NOMO-1 treated with DMSO at 0.1 percent for 48 hours (cell line): ENCODE measurements around the gene ECHDC1.

Experiments used
- DNase-seq: peaks from one replicate; lab custom pipeline; 2025; ENCODE audit not compliant: unreplicated experiment; lab: John Stamatoyannopoulos, UW

The ECHDC1 gene

DNA sequence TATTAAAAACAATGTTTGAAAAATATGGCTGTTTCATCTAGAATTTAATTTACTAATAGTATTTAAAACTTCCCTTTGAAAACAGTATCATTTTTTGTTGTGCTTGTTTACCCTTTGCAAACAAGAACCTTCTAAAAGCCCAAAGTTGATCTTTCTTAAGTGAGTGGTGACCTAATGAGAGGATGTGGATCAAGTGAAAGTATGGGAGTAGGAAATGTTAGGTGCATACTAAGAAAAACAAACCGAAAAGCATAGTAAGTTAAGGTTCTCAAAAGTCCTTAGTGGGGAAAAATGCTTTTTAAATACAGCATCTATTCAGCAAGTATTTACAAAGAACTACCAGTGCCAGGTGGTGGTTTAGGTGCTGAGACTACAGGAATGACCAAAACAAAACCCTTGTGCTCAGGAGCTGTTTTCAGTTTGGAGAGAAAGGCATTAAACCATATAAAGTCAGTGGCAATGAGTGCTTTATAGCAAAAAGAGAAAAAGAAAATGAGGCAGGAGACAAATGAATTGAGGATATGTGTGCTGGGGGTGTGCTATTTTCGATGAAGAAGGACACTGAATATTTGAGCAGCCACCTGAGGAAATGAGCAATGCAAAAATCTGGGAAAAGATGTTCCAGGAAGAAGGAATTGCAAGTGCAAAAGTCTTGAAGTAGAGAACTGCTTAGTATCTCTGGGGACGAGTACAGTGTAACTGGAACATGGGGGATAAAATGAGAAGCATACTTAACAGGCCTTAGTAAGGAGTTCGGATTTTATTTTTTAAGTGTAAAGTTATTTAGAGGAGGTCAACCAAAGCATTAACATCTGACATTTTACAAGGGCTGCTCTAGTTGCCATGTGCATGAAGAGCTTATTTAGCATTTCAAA, 52.8 kb downstream of the ECHDC1 start:
- DNase-seq, result no peak

DNA sequence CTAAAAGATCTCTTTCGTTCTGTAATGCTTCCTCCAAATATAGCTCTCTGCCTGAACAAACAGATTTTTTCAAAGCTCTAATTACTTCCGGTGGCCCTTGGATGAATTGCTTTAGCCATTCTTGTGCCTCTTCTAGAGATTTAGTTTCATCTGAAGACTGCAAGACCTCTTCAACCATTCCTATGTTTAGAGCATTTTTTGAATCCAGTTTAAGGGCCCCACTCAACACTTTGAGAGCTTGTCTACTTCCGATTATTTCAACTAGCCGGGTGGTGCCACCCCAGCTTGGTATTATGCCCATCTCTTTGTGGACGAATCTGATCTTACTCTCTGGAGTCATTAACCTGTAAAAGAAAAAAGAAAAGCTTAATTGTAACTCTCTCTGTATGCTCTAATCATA, 53.5 kb downstream of the ECHDC1 start:
- DNase-seq, result peak; percentile 55

DNA sequence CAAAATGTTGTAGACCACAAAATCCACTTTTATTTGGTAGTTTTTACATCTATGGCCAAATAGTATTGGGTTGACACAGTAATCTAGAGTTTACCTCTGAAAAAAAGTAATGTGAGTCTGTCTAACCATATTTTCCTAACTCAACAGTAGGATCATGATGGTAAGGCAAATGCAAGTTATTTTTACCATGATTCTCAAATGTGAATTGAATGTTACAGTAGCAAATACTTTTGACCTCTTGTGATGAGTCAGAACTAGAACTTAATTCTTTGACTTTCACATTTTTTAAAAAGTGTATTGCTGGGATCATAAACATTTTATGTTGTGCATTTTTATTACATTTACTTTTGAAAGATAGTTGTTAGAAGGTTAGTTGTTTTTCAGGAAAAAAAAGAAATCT, 54.7 kb downstream of the ECHDC1 start:
- DNase-seq, result no peak

DNA sequence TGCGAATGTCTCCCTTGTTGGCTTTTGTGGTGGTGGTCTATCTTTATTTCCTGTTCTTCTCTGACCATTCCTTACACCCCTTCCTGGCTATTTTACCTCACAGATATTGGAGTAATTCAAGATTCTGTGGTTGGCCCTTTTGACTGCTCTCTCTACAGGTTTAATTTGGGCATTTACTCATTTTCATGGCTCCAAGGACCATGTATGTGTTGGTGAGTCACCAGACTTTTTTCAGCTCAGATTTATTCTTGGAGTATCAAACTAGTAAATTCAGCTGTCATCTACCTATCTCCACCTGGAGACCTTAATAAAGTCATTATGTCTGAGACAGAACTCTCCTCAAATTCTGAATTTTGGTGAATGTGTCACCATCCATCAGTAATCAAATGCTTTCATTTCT, 61.2 kb downstream of the ECHDC1 start:
- DNase-seq, result no peak

DNA sequence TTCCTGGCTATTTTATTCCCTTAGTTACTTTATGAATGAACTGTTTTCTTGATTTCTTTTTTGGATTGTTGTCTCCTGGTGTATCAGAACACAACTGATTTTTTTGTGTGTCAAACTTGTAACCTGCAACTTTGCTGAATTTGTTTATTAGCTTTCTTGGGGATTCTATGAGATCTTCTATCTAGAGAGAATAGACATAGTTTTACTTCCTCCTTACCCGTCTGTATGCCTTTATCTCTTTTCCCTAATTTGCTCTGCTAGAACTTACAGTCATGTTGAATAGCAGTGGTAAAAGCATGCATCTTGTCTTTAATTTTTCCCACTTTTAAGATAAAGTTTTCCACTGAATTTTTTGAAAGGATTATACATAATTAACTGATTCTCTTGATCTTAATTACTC, 63.6 kb downstream of the ECHDC1 start:
- DNase-seq, result peak; percentile 31

DNA sequence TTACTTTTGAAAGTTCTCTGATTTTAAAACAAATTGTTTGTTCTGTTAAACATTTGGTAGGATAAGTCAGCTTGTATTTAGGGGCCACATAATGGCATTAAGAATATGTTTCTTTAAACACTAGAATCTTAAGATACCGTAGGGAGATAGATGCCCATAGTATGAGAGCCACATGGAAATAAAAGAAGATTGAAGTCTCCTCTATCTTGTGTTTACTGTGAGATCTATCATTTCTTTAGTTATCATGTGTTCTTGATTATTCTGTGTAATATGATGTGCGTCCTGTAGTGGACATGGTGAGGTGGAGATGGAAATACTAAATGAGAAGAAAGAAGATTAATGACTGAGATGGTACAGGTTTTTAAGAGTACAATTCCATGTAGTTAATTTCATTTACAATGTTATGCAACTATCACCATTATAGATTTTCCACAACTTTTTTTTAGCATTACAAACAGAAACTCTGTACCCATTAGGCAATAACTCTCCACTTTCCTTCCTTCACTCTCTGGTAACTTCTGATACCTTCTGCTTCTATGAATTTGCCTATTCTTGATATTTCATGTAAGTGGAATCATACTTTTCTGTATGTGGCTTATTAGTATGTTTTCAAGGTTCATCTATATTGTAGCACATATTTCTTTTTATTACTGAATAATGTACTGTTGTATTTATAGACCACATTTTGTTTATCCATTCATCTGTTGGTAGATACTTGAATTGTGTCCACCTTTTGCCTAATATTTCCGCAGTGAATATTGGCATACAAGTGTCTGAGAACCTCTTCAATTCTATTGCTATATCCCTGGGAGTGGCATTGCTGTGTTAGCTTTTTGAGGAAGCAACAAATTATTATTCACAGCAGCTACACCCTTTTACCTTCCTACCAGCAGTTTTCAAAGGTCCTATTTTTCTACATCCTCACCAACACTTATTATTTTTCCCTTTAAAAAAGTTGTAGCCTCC, 65.2 kb downstream of the ECHDC1 start:
- no peak for DNase-seq

DNA sequence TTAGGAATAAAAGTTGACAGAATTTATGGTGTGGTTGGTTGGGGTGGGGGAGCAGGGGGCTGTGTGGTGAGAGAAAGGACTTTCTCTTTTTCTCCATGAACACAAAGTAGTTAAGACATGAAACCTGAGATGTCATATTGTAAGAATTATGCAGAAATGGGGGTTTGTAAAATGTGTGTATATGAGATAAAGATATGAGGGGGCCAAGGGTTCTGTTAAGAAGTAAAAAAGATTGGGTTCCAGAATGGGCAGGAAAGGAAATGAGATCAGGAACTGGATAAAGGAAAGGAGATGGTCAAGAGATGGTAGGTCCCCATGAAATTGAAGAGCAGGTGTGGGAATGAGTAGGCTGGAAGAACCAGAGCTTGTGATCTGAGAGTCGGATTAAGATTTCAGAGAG, 67.1 kb downstream of the ECHDC1 start:
- no peak for DNase-seq

DNA sequence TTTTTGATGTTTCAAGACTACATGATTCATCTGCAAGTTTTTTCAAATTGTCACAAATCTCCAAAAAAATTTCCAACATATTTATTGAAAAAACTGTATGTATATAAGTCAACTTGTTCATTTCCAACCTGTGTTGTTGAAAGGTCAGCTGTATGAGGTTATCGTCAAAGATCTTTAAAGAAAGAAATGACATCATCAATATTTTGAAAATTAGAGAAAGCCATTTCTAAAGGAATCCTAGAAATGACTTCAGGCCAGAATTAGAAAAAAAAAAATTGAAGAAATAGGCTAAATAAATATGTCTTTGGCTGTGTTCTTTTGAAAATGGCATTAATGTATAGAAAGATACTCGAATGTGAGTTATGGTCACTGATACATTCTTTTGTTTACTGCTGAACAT, 69.9 kb downstream of the ECHDC1 start:
- no peak for DNase-seq

DNA sequence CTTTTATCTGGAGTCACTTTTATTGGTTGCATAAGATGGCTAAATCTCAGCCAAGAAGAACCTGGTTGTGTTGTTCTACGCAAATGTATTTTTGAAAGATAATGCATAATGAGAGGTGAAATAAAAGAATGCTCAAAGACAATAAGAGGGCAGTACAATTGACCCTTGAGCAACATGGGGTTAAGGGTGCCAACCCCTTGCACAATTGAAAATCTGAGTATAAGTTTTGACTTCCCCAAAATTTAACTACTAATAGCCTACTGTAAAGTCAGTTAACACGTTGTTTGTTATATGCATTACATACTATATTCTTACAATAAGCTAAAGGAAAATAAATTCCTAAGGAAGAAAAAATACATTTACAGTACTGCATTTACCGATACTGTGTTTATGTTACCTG, 70.8 kb downstream of the ECHDC1 start:
- DNase-seq, result peak; percentile 23

DNA sequence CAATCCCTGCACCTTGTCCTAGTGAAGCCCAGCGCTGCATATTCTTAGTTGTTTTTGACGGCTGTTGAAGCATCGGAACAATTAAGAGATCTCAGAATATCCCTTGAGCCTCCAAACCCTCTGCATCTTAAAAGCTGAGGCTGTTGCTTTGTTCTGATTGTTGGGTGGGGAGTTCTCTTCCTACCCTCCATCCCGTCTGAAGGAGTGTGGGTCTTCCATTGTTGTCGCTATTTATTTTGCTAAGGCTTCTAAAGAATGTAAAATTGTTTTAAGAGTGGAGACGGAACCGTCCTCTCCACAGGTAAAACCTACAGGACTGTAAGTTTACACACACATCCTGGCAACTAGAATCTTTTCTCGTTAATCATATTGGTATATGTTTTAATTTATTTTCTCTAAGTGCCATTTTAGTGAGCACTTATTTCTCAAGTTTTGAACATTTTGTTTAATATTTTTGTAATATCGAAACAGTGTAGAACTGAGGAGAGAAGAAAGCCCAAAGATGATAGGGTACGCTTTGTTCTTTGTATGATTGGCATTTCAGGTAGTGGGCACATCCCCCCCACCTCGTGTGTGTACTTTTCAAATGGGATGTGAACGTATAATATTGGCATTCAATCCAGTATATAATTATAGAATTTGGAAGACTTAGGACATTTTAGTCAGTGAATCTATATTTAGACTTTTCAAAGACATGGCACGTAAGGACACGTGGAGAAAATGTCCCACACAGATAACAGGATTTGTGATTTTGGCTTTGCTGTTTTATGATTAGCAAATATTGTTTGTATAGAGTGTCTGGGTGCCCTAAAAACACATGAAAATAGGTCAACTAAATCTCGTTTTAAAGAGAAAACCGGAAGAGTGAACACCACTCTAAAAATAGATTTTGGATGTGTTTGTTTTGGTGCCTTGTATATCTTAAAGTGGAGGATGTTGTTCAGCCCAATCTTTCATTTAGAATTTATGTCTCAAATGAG, 75.5 kb downstream of the ECHDC1 start:
- no peak for DNase-seq

DNA sequence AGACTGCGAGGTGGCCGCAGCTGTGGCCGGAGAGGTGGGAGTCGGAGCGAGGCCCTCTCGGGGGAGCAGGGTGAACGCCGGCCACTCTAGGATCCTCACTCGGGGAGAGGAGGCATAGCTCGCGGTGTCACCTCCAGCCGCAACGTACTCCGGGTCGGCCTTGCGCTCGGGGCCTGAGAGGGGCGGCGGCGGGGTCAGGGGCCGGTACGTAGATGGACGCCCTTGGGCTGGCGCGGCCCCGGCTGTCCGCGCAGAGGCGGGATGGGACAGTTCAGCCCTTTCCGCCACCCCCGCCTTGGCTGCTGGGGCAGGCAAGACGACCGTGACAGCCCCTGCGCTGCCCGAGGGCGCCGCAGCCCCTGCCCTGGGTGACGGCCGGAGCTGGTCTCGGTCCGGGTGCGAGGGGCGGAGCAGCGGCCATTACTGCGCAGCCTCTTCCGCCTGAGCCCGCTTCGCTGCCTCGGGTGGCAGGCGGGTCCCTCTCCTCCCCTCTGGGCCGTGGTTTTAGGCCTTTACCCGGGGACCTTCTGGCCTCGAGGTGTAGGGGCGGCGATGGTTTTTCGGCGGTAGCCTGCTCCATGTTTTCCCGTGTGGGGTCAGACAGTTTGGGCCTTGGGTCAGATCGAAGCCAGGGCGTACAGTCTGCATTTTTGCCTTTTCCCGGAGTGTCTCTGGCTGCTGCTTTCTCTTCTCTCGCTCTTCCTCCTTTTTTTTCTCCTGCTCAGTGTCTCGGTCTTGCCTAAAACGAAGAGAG, 76.3 kb downstream of the ECHDC1 start:
- DNase-seq, result peak; percentile 56

DNA sequence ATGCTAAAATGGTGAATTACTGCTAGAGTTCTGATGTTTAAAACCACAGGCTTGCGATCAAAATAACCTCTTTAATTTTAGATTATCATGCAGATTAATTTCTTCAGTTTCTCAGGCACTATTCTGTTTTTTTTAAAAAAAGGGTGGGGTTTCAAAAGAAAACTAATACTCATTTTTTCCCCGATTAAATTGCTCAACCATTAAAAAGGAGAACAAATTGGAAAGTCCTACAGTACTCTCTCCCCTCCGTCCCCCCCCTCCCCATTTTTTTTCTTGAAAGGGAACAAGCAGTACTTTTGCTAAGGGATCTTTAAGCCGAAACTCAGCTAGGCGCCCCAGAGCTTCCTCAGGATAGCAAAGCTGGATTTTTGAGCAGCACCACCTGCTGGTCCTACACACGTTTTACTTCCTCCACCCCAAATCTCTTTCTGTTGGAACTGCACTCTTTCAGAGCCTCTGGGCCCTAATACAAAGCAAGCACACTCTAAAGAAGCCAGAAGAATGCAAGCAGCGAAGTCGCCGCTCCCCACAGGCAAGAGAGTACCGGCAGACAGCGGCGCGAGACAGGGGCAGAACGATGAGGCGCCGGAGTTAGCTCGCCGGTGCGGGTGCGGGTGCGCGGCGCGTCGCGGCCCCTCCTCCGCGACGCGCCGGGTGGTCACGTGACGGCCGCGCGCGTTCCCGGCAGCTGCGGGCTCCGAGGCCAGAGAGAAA, 77.1 kb downstream of the ECHDC1 start, which contains the start of gene RNF146:
TSS of gene RNF146 (plus strand) at position 687 of the 714 bp plus-strand sequence. CDS start 13,475 bp downstream, outside the sequence.
- peak; percentile 84 for DNase-seq

DNA sequence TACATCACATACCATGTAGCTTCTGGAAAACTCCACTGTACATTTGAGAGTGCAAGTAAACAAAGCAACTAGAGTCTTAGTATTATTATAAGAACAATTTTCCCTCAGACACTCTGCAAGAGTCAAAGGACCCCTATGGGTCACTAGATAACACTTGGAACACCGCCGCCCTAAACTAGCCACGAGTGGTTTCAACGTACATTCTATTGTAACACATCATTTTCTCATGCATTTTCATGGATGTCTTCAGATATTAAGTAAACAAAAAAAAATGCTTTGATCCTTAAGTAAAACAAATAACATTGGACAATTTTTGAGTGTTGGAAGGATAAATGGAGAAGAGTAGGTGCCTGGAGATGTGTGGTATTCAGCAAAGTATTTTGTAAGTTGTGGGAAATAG, 79.9 kb downstream of the ECHDC1 start:
- no peak for DNase-seq

DNA sequence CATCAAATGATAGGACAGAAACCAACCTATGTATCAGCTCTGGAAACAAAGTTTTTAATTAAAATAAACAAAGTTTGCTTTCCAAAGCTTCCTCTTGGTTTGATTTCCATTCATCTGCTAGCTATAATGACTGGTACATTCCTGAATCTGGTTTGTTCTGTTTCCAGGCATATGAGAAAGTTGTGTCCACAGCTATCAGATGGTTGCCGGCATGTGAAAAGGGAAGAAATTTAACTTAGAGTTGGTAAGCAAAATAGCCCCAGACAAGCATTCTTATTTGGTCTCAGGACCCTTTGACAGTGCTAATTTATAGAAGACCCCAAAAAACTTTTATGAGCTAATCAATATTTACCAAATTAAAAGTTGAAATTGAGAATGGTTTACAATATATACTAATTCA, 80.5 kb downstream of the ECHDC1 start:
- no peak for DNase-seq

DNA sequence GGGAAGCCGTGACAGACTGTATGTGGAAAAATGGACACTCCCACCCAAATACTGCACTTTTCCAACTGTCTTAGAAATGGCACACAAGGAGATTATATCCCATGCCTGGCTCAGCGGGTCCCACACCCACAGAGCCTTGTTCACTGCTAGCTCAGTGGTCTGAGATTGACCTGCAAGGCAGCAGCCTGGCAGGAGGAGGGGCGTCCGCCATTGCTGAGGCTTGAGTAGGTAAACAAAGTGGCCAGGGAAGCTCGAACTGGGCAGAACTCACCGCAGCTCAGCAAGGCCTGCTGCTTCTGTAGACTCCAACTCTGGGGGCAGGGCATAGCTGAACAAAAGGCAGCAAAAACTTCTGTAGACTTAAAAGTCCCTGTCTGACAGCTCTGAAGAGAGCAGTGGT, 88.1 kb downstream of the ECHDC1 start:
- no peak for DNase-seq

DNA sequence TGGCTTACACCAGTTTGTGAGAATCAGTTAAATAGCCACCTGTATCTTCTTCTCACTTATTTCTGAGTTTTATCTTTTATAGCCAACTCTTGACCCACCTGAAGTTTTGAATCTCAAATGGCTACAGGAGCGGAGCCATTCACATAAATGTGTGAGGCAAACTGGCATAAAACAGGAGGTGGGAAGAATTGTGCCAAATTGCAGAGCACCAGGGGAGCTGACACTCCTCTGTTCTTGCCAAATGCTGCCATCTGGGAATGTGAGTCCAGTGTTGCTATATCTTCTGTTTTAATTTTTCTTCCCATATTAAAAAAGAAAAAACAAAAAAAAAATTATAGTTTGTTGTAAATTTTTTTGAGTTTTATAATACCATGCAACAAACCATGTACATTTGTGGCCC, 93.8 kb downstream of the ECHDC1 start:
- no peak for DNase-seq

DNA sequence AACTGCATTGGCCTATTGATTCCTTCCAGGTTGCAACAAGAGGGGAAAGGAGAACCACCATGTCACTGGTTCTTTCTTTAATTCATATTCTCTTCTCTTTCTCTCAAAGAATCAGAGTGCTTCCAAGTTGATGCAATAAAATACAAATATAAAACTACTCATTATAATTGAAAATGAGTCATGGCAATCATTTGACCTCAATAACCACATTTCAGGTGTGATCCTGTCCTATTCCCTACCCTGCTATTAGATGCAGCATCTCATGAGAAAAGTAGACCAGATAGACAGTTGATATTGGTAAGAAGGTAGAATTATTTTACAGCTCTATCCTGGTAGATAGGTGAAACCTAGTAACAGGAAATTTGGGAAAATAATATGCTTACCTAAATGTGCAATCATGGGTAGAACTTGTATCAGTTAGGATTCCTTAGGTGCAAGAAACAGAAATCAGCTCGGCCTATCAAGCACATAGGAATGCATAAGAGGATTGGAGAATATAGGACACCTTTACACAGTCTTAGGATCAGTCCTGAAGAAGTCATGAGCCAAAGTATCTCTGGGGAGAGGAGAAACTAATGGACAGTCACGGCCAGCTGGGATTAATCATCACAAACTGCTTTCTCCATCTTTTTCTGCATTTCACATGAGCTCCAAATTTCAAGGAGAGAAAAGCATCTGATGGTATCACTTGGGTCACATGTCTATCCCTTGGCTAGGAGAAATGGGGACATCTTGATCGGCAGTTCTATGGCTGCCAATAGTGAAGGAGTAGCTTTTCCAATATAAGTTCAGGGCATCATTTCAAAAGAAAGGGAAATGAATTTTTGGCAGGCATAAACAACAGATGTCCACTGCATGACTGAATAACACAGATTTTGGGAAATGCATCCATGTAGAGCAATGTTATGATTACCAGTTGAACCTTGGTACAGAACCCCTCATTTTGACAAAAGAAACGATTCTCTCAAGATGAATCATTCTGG, 96.0 kb downstream of the ECHDC1 start:
- no peak for DNase-seq

DNA sequence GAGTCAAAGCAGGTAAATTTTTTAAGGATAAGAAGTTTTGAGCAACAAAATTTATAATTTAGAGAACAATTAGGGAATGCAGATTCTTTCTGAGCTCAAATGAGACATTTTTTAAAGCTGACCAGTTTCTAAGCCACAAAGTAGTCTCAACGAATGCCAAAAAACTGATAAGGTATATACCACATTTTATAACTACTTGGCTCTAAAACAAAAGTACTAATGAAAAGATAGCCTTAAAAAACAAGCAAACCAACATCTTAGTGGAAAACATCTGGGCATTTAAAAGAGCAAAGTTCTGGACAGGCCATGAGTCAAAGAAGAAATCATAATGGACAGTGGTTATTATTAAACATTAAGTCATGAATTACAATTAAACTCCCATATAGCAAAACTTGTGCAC, 99.9 kb downstream of the ECHDC1 start:
- DNase-seq, result no peak
